SK-N-SH (cell line): Measurements from ENCODE around the gene ADAD1.

Source experiments
- EP300 ChIP-seq, 2 experiments: IDR thresholded peaks; 2 replicates each; pipeline versions ENCODE4 v1.4.0 to v1.6.1; 2012; ENCODE audit warnings: borderline replicate concordance in 1 of 2, low read depth in 1 of 2, low read length in 1 of 2
- FOXM1 ChIP-seq: IDR thresholded peaks from 2 replicates; pipeline ENCODE4 v1.4.0; 2012; ENCODE audit warnings: low read depth, mild to moderate bottlenecking
- GABPA ChIP-seq: IDR thresholded peaks from 2 replicates; pipeline ENCODE4 v1.4.0; 2012; ENCODE audit warnings: low read depth, mild to moderate bottlenecking
- RCOR1 ChIP-seq: fragments of 150-350 bp; IDR thresholded peaks from 2 replicates; pipeline ENCODE4 v1.6.1; 2017; ENCODE audit warnings: antibody characterized with exemption, low read length
- SIN3A ChIP-seq: IDR thresholded peaks from 2 replicates; pipeline ENCODE4 v1.6.1; 2012; ENCODE audit warnings: low read depth, mild to moderate bottlenecking, low read length, moderate library complexity, borderline replicate concordance
- USF1 ChIP-seq: IDR thresholded peaks from 2 replicates; pipeline ENCODE4 v1.4.0; 2012; ENCODE audit warnings: low read depth, borderline replicate concordance
- USF2 ChIP-seq: fragments of 150-350 bp; IDR thresholded peaks from 2 replicates; pipeline ENCODE4 v1.6.1; 2017; ENCODE audit warnings: antibody characterized with exemption, low read length, low read depth, borderline replicate concordance
- YY1 ChIP-seq: IDR thresholded peaks from 2 replicates; pipeline ENCODE4 v1.4.0; 2012; ENCODE audit warnings: low read depth, mild to moderate bottlenecking
- TF ChIP-seq, protein P1 (sequence below): fragments of 200-600 bp; sonication (generic); IDR thresholded peaks from 2 replicates; pipeline ENCODE4 v1.6.1; 2017; ENCODE audit warnings: antibody characterized with exemption, mild to moderate bottlenecking, moderate library complexity

DNA sequence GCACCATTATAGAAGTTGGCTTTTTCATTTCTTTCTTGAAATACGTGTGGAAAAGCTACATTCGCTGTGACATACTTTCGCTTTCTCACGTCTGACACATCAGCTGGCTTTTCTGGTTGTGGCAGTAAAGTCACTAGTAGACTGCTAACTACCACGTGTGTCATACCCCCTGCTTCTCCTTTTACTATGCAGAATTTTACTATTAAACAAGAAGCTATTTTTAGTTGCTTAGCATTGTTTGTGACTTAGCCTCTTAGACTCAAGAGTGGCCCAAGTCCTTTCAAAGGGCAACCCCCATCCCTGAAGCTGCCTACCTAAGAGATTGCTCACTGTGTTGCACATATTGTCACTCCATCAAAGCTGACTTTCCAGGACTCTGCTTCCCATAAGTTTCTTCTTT is 79.8 kb downstream of the ADAD1 start:
- no peak for TF ChIP-seq YY1
- TF ChIP-seq, protein P1, sequence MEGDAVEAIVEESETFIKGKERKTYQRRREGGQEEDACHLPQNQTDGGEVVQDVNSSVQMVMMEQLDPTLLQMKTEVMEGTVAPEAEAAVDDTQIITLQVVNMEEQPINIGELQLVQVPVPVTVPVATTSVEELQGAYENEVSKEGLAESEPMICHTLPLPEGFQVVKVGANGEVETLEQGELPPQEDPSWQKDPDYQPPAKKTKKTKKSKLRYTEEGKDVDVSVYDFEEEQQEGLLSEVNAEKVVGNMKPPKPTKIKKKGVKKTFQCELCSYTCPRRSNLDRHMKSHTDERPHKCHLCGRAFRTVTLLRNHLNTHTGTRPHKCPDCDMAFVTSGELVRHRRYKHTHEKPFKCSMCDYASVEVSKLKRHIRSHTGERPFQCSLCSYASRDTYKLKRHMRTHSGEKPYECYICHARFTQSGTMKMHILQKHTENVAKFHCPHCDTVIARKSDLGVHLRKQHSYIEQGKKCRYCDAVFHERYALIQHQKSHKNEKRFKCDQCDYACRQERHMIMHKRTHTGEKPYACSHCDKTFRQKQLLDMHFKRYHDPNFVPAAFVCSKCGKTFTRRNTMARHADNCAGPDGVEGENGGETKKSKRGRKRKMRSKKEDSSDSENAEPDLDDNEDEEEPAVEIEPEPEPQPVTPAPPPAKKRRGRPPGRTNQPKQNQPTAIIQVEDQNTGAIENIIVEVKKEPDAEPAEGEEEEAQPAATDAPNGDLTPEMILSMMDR: no peak
- TF ChIP-seq USF2: no peak
- TF ChIP-seq GABPA: no peak
- no peak for TF ChIP-seq RCOR1
- no peak for TF ChIP-seq EP300 (IDR thresholded peaks at IDR 0.05; ENCODE audit: borderline replicate concordance in 1 of 2, low read depth in 1 of 2, low read length in 1 of 2)
- TF ChIP-seq FOXM1: no peak
- TF ChIP-seq SIN3A: no peak
- no peak for TF ChIP-seq USF1
